NCI-H460 (cell line): ENCODE data around the gene POLD2. TPM values are rescaled to one million over a fixed set of nuclear protein-coding genes. Genes with fewer than 3 reads are reported as not detected.
"Not testable (repeated sequence)": the region's sequence is repeated elsewhere in the genome, so short reads cannot be mapped to it uniquely, and the experiment has no call there.

Experiments
- DNase-seq: peaks from one replicate; pipeline ENCODE4 v3.0.0-alpha.2; 2016; ENCODE audit warnings: low read depth; ENCODE audit errors: extremely low read depth
- polyA plus RNA-seq: library from polyadenylated mRNA; depleted of rRNA; stranded (reverse); fragments of >200 nt; gene quantifications from 2 replicates; pipeline ENCODE4 v1.2.3, GENCODE V29; 2014; cell fraction: nucleus; rRNA removed
- total RNA-seq: library from RNA; depleted of rRNA; stranded (reverse); fragments of >200 nt; shearing (Covaris generic); gene quantifications from 2 replicates; pipeline ENCODE4 v1.2.3, GENCODE V29; 2014; rRNA removed

The POLD2 gene
- total RNA-seq = 151 and 174 TPM in 2 replicates
- 263 and 293 TPM in 2 replicates for polyA plus RNA-seq

DNA sequence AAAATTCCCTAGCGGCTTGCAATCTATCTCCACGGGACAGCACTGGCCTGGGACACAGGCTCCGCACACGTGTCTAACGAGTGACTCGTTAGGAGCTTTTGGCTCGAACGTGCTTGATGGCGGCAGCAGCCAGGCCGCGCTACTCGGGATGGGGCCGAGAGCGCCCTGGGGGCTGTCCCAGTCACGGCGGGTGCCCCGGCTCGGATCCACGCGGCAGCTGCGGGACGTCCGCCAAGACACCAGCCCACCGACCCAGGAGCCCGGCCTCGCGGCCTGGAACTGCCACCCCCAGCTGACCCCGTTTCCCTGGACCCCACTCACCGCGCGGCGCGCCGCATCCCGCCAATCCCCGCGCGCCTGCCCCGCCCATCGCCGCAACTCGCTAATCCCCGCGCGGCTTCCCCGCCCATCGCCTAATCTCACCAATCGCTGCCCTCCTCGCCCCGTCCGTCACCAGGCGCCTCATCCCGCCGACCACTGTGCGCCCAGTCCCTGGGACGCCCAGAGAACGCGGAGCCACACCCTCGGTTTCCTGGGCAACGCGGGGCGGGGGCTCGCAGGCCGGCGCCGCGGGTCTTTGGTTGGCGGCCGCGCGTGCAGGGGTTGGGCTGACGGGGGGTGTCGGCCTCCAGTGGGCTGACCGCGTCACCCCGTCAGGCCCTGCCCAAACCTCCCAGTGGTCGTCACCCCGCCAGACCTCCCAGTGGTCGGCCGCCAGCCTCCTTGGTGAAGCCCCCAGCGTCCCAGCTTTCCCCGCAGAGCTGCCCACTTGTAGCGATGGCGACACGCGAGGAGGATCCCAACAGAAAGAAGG, at the start of gene POLD2:
Gene POLD2, minus strand, starts transcription at position 359 of the 814 bp plus-strand sequence. CDS start 1,495 bp downstream, outside the sequence.
- DNase-seq = peak; percentile 95

DNA sequence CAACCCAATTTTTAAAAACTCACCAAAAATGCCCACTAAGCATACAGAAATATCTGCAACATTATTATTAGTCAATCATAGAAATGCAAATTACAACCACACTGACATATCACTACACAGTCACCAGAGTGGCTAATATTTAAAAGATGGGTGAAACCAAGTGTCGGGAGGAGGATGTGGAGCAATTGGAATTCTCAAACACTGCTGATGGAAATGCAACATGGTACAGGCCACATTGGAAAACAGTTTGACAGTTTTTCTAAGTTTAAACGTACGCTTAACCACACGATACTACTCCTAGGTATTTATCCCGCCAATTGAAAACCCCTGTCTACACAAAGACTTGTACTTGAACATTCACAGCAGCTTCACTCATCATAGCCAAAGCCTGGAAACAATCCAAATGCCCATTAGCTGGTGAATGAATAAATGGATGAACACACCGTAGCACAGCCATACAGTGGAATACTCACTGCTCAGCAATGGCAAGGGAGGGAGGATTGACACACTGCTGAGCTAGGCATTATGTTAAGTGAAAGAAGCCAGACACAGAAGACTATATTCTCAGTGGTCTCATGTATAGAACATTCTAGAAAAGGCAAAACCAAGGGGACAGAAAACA, 49.6 kb upstream of the POLD2 start:
- no peak for DNase-seq

DNA sequence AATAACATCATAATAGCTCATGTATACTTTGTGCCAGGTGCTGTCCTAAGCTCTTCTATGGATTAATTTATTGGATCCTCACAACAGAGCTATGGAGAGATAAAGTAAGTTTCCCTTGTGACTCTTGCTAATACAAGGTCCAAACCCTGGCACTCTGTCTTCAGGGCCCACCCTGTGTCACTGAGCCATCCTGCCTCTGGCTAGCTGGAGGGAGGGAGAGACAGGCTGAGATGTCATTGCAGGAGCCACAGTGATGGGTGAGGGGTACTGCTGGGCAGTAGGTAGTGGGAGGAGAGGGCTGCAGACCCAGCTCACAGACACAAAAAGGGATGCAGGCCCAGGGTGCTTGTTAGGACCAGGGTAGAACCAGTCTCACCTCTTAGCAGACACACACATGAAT, 49.0 kb upstream of the POLD2 start:
- no peak for DNase-seq

DNA sequence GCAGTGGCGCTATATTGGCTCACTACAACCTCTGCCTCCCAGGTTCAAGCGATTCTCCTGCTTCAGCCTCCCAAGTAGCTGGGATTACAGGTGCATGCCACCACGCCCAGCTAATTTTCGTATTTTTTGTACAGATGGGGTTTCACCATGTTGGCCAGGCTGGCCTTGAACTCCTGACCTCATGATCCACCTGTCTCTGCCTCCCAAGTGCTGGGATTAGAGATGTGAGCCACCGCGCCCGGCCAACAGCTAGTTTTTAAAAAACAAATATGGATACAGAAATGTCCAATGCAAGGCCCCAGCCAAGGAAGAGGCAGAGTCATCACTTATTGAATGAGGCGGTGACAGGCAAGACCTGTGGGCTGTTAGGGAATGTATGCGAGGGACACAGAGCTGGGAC, 48.6 kb upstream of the POLD2 start:
- DNase-seq = not testable (repeated sequence)

DNA sequence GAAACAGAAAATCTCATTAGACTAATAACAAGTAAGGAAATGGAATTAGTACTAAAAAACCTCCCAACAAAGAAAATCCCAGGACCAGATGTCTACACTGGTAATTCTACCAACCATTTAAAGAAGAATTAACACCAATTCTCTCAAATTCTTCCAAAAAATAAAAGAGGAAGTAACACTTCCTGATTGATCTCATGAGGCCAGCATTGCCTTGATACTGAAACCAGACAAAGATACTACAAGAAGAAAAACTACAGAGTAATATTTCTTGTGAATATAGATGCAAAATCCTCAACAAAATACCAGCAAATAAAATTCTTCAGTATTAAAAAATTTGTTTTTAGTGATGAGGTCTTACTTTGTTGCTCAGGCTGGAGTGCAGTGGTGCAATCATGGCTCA, 44.6 kb upstream of the POLD2 start:
- no peak for DNase-seq

DNA sequence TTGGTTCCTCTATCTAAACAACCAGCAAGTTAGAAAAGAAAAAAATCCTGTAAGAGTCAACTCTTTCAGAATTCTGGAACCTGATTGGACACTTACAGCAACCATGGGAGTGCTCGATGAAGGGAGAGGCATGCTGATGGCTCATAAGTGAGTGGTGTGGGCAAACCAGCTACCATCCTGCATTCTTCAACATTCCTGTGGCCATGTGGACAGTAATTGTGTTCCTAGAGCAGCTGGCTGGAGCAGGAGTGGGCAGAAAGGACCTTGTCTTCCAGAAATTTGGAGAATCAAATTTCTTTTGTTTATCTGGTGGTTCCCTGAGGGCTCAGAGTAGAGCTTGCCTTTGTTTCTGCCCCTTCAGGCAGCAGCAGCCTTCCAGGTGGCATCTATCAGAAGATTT, 40.2 kb upstream of the POLD2 start:
- DNase-seq = no peak

DNA sequence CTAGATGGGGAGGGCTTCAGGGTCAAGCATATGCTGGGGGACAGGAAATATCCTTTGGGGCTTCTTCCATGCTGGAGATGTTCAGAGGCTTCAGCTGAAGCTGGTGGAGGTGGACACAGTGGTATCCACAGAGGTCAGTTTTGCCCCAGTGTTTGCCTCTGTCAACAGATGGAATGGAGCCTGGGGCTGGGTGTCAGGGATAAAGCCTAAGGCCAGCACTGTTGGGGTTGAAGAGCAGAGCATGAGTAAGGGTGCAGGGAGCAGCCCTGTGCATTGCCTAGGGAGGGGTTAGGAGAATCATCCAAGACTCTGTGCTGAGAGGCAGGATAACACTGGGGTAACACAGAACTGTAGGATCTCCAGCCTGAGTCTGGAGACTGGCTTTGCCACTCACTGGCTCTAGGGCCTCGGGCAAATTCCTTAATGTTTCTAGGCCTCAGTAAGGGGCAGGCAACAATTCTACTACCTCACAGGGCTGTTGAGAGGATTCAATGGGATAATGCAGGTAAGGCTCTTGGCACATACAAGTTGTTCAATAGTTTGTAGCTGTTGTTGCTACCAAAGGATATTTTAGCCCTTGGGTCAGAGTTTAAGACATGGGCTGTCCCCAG, 39.5 kb upstream of the POLD2 start:
- no peak for DNase-seq

DNA sequence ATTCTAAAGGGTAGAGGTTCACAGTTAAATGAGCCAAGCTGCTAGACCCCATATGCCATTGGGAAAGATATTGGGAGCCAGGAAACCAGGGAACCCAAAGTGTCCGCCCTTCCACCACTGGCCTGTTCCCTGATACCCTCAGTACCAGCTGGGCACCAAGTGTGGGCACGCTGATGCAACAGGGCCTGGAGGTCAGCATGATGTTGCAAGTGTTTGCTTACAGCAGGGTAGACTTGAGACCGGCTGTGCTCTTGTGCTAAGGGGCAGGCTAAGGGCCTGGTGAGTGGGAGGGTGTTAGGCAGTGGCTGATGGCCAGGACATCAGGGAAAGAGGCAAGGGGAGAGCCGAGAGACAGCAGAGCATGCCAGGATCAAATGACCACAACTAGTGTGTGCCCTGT, 38.8 kb upstream of the POLD2 start:
- no peak for DNase-seq

DNA sequence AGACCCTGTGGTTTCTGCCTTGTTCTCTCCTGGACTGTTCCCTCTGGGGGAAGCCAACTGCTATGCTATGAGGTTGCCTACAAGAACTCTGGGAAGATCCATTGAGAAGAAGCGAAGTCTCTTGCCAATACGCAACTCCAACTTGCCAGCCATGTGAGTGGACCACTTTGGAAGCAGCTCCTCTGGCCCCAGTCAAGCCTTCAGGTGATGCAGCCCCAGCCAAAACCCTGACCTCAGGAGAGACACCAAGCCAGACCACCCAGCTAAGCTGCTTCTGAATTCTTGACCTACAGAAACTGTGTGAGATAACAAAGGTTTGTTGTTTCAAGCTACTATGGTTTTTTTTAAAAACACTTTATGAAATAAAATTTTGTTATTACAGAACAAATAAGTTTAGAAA, 38.0 kb upstream of the POLD2 start:
- no peak for DNase-seq

DNA sequence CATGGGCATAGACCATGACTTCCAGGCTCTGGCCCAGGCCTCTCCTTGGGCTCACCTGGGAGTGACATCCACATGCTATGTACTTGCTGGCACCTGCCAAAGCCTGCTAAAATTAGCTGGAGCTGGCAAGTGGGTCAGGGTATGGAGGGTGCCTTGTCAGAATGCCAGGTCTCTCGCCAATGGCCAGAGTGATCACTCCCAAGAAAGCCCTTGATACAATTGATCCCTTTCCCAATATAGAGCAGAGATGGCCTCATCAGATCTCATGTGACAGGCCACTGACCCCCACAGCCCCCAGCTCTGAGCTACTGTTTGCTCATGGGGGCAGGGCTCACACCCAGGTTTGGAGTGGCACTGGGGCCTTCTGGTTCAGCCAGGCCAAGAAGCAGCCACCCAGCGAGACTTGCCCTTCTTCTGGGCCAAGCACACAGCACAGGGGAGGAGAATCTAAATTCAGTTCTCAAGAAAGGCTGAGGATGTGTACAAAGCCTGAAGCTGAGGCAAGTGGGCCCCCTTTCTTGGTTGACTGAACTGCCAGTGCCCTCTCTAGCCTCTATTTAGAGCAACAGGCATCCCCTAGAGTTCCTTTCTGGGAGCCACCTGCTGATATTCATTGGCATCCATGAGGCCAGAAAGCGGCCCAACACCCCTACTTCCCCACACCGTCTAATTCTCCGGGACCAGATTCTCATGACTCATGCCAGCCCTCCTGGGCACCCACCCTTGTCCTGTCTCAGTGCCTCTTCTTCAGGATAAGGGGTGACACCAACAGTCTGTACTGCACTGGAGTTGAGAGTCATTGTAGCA, 36.7 kb upstream of the POLD2 start:
- DNase-seq = no peak

DNA sequence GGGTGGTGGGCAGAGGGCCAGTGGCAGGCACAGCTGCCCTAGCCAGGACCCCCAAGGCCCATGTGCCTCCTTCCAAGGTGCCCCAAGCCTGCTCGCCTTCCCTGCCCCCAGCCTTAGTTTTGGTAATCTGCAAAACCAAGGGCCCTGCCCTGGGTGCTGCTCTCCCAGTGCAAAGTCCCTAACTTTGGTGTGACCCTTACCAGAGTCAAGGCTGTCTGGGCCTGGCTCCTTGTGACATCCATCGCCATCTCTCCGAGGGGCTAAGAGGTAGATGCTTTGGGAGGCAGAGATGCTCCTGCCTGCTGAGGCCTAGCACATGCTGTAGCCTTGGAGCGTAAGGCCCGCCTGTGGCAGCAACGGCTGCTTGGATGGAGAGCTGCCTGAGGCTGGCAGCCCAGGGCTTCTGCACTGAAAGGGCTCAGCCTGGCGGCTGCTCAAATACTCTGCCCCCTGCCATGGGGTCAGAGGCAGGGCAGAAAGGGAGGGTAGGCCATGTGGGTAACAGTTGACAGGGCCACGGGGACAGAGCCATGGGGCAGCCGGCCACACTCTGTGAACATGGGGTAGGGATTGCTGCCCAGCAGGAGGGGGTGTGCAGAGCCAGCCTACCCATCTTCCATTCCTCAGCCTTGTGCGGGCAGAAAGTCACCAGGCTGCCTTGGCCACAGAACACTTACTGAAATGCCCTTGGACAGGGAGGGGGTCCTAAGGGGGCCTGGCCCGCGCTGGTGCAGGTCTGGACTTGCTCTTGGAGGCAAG, 35.7 kb upstream of the POLD2 start:
- DNase-seq = no peak

DNA sequence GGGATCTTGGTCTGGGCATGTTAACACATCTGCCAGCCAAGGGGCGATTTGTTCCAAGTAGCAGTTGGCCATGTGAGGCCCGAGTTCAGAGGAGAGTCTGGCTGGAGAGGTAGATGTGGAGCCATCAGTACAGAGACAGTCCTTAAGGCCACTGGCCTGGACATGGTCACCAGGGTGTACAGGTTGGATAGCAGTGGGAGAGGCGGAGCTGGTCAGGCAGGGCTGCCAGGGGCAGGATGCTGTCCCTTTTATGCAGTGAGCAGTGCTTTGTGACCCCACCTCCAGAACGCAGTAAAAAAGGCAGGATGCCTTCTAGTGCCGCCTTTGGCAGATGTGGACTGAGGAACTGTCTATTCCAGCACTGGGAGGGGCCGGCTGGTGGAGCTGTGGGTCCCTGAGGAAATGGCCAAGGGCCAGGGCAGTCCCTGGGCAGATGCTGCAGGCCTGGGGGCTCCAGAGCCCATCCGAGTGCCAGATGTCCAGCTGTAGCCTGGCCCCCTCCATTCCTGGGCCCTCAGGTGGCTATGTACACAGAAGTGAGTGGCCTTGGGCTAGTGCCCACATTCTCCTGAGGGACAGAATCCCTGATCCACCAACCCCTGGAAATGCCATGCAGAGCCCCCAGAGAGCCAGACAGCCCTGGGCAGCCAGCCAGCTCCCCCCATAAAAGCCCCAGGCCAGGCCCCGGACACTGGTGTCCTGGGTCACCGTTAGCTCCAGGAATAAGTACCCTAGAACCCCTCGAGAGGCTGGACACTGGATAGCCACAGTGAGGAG, 34.9 kb upstream of the POLD2 start:
- DNase-seq = no peak

DNA sequence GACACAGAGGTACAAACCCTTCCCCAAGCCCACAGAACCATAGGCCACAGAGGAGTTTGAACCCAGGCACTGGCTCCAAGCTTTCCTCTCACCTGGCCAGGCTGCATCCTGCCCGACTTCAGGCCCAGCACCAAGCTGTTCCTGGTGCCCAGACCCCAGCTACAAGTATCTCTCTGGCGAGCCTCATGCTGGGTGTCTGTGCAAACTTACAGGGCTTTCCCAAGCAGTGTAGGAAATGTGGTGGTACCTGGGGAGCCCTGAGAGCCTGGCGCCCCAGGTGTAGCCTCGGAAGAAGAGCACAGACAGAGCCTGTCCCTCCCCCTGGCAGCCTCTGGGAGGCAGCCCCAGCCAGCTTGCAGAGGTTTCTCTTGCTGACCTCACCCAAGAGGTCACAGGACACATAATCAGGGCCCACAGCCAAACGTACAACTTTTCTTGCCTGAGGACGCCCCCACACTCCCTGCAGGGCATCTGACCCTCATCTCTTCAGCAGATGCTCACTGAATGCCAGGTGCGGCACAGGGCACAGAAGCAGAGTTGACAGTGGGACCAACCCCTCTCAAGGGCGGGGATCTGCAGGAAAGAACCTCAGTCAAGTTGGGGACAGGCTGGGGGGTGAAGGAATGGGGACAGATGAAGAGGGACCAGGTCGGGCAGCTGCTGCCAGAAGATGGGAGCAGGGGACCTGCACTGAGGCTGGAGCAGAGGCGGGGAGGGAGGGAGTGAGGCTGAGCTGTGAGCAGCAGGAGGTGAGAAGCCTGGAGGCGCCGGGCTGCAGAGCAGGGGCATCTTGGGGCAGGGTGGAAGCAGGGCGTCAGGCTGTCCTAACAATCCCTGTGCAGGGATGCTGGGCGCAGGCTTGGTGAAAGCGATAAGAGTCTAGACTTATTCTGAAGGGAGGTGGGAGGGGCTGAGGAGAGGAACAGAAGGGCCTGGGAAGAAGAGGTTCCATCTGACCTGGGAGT, 34.0 kb upstream of the POLD2 start:
- no peak for DNase-seq

DNA sequence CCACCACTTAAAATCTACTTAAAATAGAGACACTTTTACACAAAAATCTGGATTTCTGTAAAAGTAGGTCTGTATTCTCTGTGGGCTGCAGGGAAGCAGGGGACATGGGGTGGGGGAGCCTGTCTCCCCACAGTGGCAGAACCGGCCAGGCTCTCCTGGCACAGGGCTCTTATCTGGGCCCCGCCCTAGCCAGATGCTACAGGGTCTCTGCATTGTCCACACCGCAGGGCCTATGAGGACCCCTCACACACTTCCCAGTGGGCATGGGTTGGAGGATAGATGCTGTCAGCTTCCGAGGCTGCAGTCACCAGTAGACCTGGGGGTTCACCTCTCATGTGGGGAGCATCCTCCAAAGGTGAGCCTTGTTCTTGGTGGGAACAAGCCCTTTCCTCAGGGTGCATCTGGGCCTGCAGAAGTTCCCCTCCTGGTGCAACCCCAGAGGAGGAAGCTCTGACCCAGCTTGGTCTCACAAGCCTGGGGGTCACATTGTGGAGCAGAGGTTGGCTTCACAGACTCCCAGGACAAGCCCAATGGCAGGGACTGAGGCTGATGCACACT, 33.2 kb upstream of the POLD2 start:
- DNase-seq = no peak

DNA sequence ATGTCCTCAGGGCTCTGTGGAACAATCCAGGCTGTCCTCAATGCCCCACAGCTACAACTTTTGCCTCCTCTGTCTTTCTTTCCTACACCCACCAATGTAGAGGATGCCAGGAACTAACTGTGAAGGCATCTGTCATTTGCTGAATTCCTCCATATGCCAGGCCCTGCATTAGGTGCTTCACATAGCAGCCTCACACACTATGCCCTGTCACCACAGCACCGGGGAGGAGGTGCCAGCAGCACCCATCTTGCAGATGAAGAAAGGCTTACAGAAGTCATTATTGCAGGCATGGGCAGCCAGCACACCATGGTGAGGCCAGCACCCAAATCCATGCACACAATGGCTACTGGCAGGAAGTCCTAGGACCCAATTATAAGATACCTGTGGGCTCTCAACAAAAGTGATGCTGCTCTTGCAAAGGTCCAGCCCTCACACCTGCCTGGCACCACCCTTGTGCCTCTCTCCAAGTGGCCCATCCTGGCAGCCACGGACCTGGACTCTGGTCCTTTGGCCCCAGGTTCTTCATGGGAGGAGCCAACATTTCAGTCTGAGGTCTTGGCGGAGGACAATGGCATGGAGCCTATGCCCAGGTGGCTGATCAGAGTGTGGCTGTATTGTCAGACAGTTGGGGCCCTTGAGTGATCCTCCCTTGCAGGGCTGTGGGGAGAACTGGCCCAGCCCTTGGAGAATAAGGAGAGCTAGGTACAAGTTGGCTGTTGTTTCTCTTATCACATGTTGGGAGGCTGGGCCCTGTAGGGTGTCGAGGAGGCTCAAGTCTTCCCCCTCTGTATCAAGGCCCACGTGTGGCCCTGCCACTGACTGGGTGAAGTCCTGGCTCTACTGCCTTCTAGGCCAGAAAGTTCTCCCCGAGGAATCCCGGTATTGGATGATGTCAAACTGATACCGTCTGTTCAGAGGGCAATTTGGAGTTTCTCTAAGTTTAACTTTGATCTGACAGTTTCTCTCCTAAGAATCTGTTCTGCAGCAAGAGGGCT, 32.1 kb upstream of the POLD2 start:
- DNase-seq = no peak

DNA sequence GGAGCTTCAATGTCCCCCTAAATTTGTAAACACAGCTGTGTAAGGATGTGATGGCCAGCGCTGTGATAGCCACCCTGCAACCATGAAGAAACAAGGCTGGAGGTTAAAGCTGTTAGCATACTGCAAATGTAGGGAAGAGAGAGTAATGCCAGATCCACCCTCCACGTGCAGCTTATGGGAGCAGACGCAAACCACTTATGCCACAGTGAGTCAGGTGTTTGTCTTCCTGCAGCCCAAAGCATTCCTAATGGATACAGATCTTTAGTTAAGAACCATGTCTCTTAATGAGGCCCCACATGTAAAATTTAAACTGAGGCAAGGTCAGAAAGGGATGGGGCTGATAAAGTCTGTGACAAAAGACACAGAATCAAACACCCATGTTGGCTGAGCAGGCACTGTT, 31.4 kb upstream of the POLD2 start:
- DNase-seq = no peak

DNA sequence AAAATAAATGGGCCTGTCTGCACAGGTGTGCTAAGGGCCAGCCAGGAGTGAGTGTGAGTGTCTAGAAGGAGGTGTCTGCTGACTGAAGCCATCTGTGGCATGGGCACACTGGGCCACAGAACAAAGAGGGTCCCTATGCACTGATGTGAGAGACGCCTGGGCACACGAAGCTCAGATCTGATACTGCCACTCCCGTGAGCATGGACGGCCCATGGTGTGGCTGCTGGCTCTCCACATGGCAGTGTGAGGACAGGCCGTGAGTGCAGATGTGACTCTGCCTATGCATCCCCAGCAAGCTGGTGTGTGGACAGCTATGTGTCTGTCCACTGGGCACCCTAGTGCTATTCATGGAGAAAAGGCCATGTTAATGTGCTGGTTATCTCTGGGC, 30.6 kb upstream of the POLD2 start:
- no peak for DNase-seq
